ENCODE results near the gene ELF1.
A peak's percentile ranks its signal among the peaks of the same experiment; 100 is the strongest.
"Not testable (repeated sequence)": the region's sequence is repeated elsewhere in the genome, so short reads cannot be mapped to it uniquely, and the experiment has no call there.

Gene ELF1

GRCh38 chr13:40978109-40978508, 41.0 kb downstream of the ELF1 start:
- H3K27me3 ChIP-seq (ENCODE audit: low read depth); H3K9me3 ChIP-seq; H3K36me3 ChIP-seq (replicated peaks); in situ Hi-C loops (cut with MboI; ENCODE audit: low sequenced_read_pairs); H3K4me1 ChIP-seq; DNase-seq (ENCODE audit: low spot score in 2 of 2); H3K4me3 ChIP-seq: not testable (repeated sequence)

GRCh38 chr13:40975441-40975840, 43.7 kb downstream of the ELF1 start:
- in situ Hi-C loops (cut with MboI; ENCODE audit: low sequenced_read_pairs) = no loop called here
- Histone ChIP-seq H3K4me3 (no peak overlapping the region), H3K36me3 (replicated peaks) (no peaks in the 10 kb centered on the region), H3K4me1 (no peaks in the 10 kb centered on the region; the same call in 1 of the 2 replicates), H3K9me3 (no peaks in the 10 kb centered on the region), H3K27me3 (ENCODE audit: low read depth) (peaks cover 8% of the 10 kb centered on the region; the same call in 1 of the 2 replicates)
- no peak for DNase-seq (ENCODE audit: low spot score in 2 of 2)

GRCh38 chr13:40974460-40975407, 44.4 kb downstream of the ELF1 start:
- H3K36me3 ChIP-seq (replicated peaks) = no peaks in the 10 kb centered on the region
- peak; percentile 17 to 42 for DNase-seq (ENCODE audit: low spot score in 2 of 2)
- H3K4me3 ChIP-seq = no peak overlapping the region
- H3K4me1 ChIP-seq = no peaks in the 10 kb centered on the region; the same call in 1 of the 2 replicates
- no peaks in the 10 kb centered on the region for H3K9me3 ChIP-seq
- H3K27me3 ChIP-seq (ENCODE audit: low read depth) = peaks cover 8% of the 10 kb centered on the region; the same call in 1 of the 2 replicates
- in situ Hi-C loops (cut with MboI; ENCODE audit: low sequenced_read_pairs) = no loop called here

- DNase-seq (ENCODE audit: low spot score in 2 of 2) = no peak
- Histone ChIP-seq H3K4me3 (no peak overlapping the region), H3K4me1 (no peaks in the 10 kb centered on the region; the same call in 1 of the 2 replicates), H3K27me3 (ENCODE audit: low read depth) (peaks cover 8% of the 10 kb centered on the region; the same call in 1 of the 2 replicates), H3K9me3 (no peaks in the 10 kb centered on the region), H3K36me3 (replicated peaks) (no peaks in the 10 kb centered on the region)
- in situ Hi-C loops (cut with MboI; ENCODE audit: low sequenced_read_pairs) = no loop called here
These were observed 45.7 kb downstream of the ELF1 start for GRCh38 chr13:40973409-40973808.

GRCh38 chr13:40971321-40971720, 47.8 kb downstream of the ELF1 start:
- no peaks in the 10 kb centered on the region; the same call in 1 of the 2 replicates for H3K4me1 ChIP-seq
- in situ Hi-C loops (cut with MboI; ENCODE audit: low sequenced_read_pairs) = no loop called here
- no peaks in the 10 kb centered on the region for H3K36me3 ChIP-seq (replicated peaks)
- no peak for DNase-seq (ENCODE audit: low spot score in 2 of 2)
- H3K27me3 ChIP-seq (ENCODE audit: low read depth) = peaks cover 8% of the 10 kb centered on the region; the same call in 1 of the 2 replicates
- H3K9me3 ChIP-seq = no peaks in the 10 kb centered on the region
- no peak overlapping the region for H3K4me3 ChIP-seq

GRCh38 chr13:40970803-40971202, 48.3 kb downstream of the ELF1 start:
- no peak for DNase-seq (ENCODE audit: low spot score in 2 of 2)
- Histone ChIP-seq H3K27me3 (ENCODE audit: low read depth) (peaks cover 8% of the 10 kb centered on the region; the same call in 1 of the 2 replicates), H3K36me3 (replicated peaks) (no peaks in the 10 kb centered on the region), H3K9me3 (no peaks in the 10 kb centered on the region), H3K4me3 (no peak overlapping the region), H3K4me1 (no peaks in the 10 kb centered on the region; the same call in 1 of the 2 replicates)
- in situ Hi-C loops (cut with MboI; ENCODE audit: low sequenced_read_pairs) = no loop called here

GRCh38 chr13:40969169-40969901, 49.8 kb downstream of the ELF1 start:
- H3K4me3 ChIP-seq = no peak overlapping the region
- no peaks in the 10 kb centered on the region for H3K9me3 ChIP-seq
- peaks cover 8% of the 10 kb centered on the region; the same call in 1 of the 2 replicates for H3K27me3 ChIP-seq (ENCODE audit: low read depth)
- in situ Hi-C loops (cut with MboI; ENCODE audit: low sequenced_read_pairs) = no loop called here
- no peak for DNase-seq (ENCODE audit: low spot score in 2 of 2)
- H3K36me3 ChIP-seq (replicated peaks) = no peaks in the 10 kb centered on the region
- no peaks in the 10 kb centered on the region; the same call in 1 of the 2 replicates for H3K4me1 ChIP-seq

GRCh38 chr13:40968416-40969000, 50.6 kb downstream of the ELF1 start:
- Histone ChIP-seq H3K27me3 (ENCODE audit: low read depth) (0 out of 2 replicates have a peak, but pooled peaks cover 2% of the 10 kb centered on the region), H3K9me3 (no peaks in the 10 kb centered on the region), H3K4me1 (no peaks in the 10 kb centered on the region; the same call in 1 of the 2 replicates), H3K36me3 (replicated peaks) (no peaks in the 10 kb centered on the region), H3K4me3 (no peak overlapping the region)
- no peak for DNase-seq (ENCODE audit: low spot score in 2 of 2)
- in situ Hi-C loops (cut with MboI; ENCODE audit: low sequenced_read_pairs) = no loop called here

- in situ Hi-C loops (cut with MboI; ENCODE audit: low sequenced_read_pairs) = no loop called here
- Histone ChIP-seq H3K4me3 (no peak overlapping the region), H3K9me3 (no peaks in the 10 kb centered on the region), H3K36me3 (replicated peaks) (no peaks in the 10 kb centered on the region), H3K27me3 (ENCODE audit: low read depth) (no peaks in the 10 kb centered on the region), H3K4me1 (no peaks in the 10 kb centered on the region)
- no peak for DNase-seq (ENCODE audit: low spot score in 2 of 2)
These were observed 52.8 kb downstream of the ELF1 start for GRCh38 chr13:40966298-40966697.

GRCh38 chr13:40963927-40964326, 55.2 kb downstream of the ELF1 start:
- Histone ChIP-seq H3K4me1 (no peaks in the 10 kb centered on the region), H3K4me3 (no peak overlapping the region), H3K9me3 (no peaks in the 10 kb centered on the region), H3K27me3 (ENCODE audit: low read depth) (no peaks in the 10 kb centered on the region), H3K36me3 (replicated peaks) (no peaks in the 10 kb centered on the region)
- no peak for DNase-seq (ENCODE audit: low spot score in 2 of 2)
- in situ Hi-C loops (cut with MboI; ENCODE audit: low sequenced_read_pairs) = no loop called here

- no peak overlapping the region for H3K4me3 ChIP-seq
- in situ Hi-C loops (cut with MboI; ENCODE audit: low sequenced_read_pairs) = no loop called here
- no peak for DNase-seq (ENCODE audit: low spot score in 2 of 2)
- no peaks in the 10 kb centered on the region for H3K9me3 ChIP-seq
- H3K36me3 ChIP-seq (replicated peaks) = no peaks in the 10 kb centered on the region
- H3K27me3 ChIP-seq (ENCODE audit: low read depth) = no peaks in the 10 kb centered on the region
- H3K4me1 ChIP-seq = no peaks in the 10 kb centered on the region
These were observed 57.3 kb downstream of the ELF1 start for GRCh38 chr13:40961826-40962225.

GRCh38 chr13:40961214-40961613, 57.9 kb downstream of the ELF1 start:
- Histone ChIP-seq H3K4me3 (no peak overlapping the region), H3K4me1 (no peaks in the 10 kb centered on the region), H3K9me3 (no peaks in the 10 kb centered on the region), H3K27me3 (ENCODE audit: low read depth) (no peaks in the 10 kb centered on the region), H3K36me3 (replicated peaks) (no peaks in the 10 kb centered on the region)
- in situ Hi-C loops (cut with MboI; ENCODE audit: low sequenced_read_pairs) = no loop called here
- no peak for DNase-seq (ENCODE audit: low spot score in 2 of 2)

GRCh38 chr13:40960716-40961115, 58.4 kb downstream of the ELF1 start:
- in situ Hi-C loops (cut with MboI; ENCODE audit: low sequenced_read_pairs) = no loop called here
- Histone ChIP-seq H3K4me3 (no peak overlapping the region), H3K27me3 (ENCODE audit: low read depth) (no peaks in the 10 kb centered on the region), H3K9me3 (no peaks in the 10 kb centered on the region), H3K4me1 (no peaks in the 10 kb centered on the region), H3K36me3 (replicated peaks) (no peaks in the 10 kb centered on the region)
- DNase-seq (ENCODE audit: low spot score in 2 of 2) = no peak

Data from HAP-1 (cell line).